Stomach smooth muscle (tissue), 2 donors: ENCODE results near the gene HNRNPLL.

ENCODE experiments used
- H3K27ac ChIP-seq: one replicate; pipeline ENCODE4 v1.7.0; 2013; ENCODE audit warnings: mild to moderate bottlenecking, low read length, inconsistent platforms
- H3K27me3 ChIP-seq, 2 donors: one replicate each; pipeline ENCODE4 v1.7.0; 2013; ENCODE audit warnings: low read length in 2 of 2; ENCODE audit not compliant: insufficient read depth in 2 of 2, control insufficient read depth in 1 of 2
- H3K36me3 ChIP-seq, 2 donors: one replicate each; pipeline ENCODE4 v1.7.0; 2013; ENCODE audit warnings: low read length in 2 of 2; ENCODE audit not compliant: control insufficient read depth in 2 of 2, insufficient read depth in 2 of 2
- H3K4me1 ChIP-seq: one replicate; pipeline ENCODE4 v1.7.0; 2013; ENCODE audit warnings: low read length; ENCODE audit not compliant: control insufficient read depth, insufficient read depth
- H3K4me3 ChIP-seq, 2 donors: one replicate each; pipeline ENCODE4 v1.7.0; 2013; ENCODE audit warnings: low read length in 2 of 2
- H3K9ac ChIP-seq, 2 donors: one replicate each; pipeline ENCODE4 v1.7.0; 2013; ENCODE audit warnings: low read length in 2 of 2, mild to moderate bottlenecking in 1 of 2
- H3K9me3 ChIP-seq, 2 donors: one replicate each; pipeline ENCODE4 v1.7.0; 2013; ENCODE audit warnings: low read length in 2 of 2; ENCODE audit not compliant: control insufficient read depth in 2 of 2
- donor health status: healthy.
- donor health status: Pancreatic carcinoma.

Gene HNRNPLL

DNA sequence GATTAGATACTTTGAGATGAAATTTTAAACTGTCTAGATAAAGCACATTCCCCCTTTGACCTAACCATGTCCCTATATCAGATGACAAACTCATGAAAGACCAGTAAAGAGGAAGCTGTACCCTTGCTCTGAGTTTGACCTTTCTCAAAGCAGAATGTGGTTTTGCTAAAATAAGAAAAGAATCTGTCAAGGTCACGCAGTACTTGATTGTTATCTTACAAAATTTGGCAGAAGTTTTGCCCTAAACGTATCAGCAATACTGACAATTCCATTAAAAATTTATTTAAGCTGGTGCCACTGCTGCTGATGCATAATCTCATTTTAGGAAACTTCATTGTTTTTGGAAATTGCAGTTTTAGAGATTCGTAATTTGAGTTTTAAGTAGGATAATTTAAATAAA, 32.0 kb upstream of the HNRNPLL start:
- Histone ChIP-seq H3K27ac (no peak overlapping the region), H3K27me3 (no peaks in the 10 kb centered on the region), H3K9ac (no peak overlapping the region), H3K4me1 (no peaks in the 10 kb centered on the region), H3K36me3 (no peaks in the 10 kb centered on the region), H3K4me3 (no peak overlapping the region), H3K9me3 (no peaks in the 10 kb centered on the region)

DNA sequence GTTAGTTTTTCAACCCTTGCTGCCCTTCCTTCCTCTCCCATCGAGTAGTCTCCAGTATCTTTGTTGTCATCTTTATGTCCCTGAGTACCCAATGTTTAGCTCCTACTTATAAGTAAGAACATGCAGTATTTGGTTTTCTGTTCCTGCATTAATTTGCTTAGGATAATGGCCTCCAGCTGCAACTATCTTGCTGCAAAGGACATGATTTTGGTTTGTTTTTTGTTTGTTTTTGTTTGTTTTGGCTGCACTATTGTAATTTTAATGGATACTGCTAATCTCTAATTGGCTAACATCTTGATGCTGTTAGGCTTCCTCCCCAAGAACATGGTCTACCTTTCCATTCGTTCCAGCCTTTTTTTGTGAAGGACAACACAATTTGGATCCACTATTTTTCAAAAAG, 31.2 kb upstream of the HNRNPLL start:
- no peaks in the 10 kb centered on the region for H3K9me3 ChIP-seq
- no peaks in the 10 kb centered on the region for H3K27me3 ChIP-seq
- H3K27ac ChIP-seq = no peak overlapping the region

DNA sequence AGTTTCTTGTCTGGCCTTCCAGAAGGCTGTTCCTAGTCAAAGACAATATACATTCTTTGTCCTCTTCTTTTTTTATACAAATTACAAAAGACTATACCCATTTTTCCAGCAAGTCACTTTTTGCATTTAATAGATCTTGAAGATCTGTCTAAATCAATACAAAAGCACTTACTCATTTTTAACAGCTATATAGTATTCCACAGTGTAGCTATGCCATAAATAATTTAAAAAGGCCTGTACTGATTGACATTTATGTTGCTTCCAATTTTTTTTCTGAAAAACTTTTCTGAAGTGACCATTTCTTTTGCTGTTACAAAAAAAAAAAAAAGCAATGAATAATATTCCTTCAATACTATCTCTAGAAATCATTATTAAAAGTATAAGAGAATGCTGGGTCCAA, 30.3 kb upstream of the HNRNPLL start:
- Histone ChIP-seq H3K9ac (no peak overlapping the region), H3K27me3 (no peaks in the 10 kb centered on the region), H3K4me3 (no peak overlapping the region)

More for the DNA sequence above, 31.2 kb upstream of the HNRNPLL start:
- H3K4me3 ChIP-seq = no peak overlapping the region
- H3K36me3 ChIP-seq = no peaks in the 10 kb centered on the region
- no peak overlapping the region for H3K9ac ChIP-seq
- no peaks in the 10 kb centered on the region for H3K4me1 ChIP-seq

DNA sequence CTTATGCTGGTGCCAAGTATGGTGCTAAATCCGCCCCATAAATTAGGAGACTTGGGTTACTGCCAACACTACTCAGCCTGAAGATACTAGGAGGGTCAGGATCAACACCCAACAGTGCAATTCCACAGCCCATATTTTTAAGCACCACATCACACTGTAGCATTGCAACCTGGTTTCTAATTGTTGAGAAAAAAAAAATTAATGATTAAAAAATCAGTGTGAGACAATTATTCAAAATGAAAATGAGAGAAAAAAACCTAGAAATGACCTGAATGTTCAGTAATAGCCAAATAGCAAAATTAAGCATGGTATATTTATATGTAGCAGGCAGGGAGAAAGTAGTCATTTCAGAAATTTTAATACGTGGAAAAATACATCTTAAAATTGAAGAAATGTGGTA, 29.2 kb upstream of the HNRNPLL start:
- H3K9ac ChIP-seq = no peak overlapping the region

More for the DNA sequence above, 30.3 kb upstream of the HNRNPLL start:
- no peaks in the 10 kb centered on the region for H3K36me3 ChIP-seq
- H3K9me3 ChIP-seq = no peaks in the 10 kb centered on the region
- H3K4me1 ChIP-seq = no peaks in the 10 kb centered on the region
- no peak overlapping the region for H3K27ac ChIP-seq

DNA sequence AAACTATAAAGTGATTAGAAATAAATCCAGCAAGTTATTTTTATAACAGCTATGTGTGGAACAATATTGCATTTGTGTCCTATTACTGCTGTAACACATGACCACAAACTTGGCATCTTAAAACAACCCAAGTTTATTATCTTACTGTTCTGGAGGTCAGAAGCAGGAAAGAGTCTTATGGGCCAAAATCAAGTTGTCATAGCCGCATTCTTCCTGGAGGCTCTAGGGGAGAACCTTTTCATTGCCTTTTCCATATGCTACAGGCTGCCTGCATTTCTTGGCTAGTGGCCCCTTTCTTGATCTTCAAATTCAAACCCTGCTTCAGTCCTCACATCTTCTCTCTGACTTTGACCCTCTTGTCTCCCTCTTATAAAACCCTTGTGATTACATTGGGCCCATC, 27.0 kb upstream of the HNRNPLL start:
- no peak overlapping the region for H3K9ac ChIP-seq
- no peak overlapping the region for H3K4me3 ChIP-seq
- H3K36me3 ChIP-seq = no peaks in the 10 kb centered on the region
- no peaks in the 10 kb centered on the region for H3K9me3 ChIP-seq
- no peak overlapping the region for H3K27ac ChIP-seq
- no peaks in the 10 kb centered on the region for H3K4me1 ChIP-seq
- H3K27me3 ChIP-seq = peaks cover 0 to 2% of the 10 kb centered on the region in 2 donors

More for the DNA sequence above, 29.2 kb upstream of the HNRNPLL start:
- Histone ChIP-seq H3K4me1 (no peaks in the 10 kb centered on the region), H3K36me3 (no peaks in the 10 kb centered on the region), H3K4me3 (no peak overlapping the region), H3K9me3 (no peaks in the 10 kb centered on the region), H3K27ac (no peak overlapping the region), H3K27me3 (no peaks in the 10 kb centered on the region)

DNA sequence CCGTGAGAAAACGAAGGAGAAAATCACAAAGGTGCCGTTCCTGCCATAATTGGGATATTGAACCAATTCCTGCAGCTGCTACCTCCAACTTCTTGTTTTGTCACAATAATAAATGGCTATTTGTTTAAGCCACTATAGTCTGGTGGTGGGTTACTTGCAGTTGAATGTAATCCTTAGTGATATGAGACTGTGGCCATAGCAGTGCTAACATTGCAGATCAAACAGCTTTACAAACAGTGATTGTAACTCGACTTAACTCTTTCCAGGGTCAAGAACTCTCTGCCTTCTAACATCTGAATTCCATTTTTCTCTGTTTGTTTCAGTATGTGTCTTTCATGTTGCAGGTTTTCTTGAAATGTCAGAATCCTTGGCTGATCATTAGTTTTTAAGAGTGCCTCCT, 24.7 kb upstream of the HNRNPLL start:
- Histone ChIP-seq H3K9ac (no peak overlapping the region), H3K4me1 (no peaks in the 10 kb centered on the region), H3K27ac (no peak overlapping the region), H3K27me3 (peaks cover 0 to 2% of the 10 kb centered on the region in 2 donors), H3K4me3 (no peak overlapping the region), H3K9me3 (no peaks in the 10 kb centered on the region), H3K36me3 (no peaks in the 10 kb centered on the region)

DNA sequence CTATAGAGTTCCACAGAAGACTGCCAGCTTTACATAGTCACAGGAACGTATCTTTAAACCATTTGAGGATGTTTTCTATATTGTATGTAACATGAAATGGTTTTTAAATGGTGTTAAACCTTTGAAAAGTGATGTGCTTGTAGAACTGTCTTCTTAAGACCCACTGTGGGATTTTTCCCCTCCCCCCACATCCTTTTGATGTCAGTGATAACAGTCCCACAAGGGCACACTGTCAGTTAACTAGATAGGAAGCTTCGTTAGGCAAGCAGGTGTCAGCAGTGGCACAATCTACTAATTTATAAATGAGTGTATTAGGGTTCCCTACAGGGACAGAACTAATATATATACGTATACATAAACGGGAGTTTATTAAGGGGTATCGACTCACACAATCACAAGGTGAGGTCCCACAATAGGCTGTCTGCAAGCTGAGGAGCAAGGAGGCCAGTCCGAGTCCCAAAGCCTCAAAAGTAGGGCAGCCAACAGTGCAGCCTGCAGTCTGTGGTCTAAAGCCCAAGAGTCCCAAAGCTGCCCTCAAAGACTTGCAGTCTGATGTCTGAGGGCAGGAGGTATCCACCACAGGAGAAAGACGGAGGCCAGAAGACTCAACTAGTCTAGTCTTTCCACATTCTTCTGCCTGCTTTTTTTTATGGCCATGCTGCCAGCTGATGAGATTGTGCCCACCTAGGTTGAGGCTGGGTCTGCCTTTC, 23.8 kb upstream of the HNRNPLL start:
- no peaks in the 10 kb centered on the region for H3K9me3 ChIP-seq
- H3K27me3 ChIP-seq = peaks cover 0 to 2% of the 10 kb centered on the region in 2 donors
- no peaks in the 10 kb centered on the region for H3K36me3 ChIP-seq
- H3K4me3 ChIP-seq = no peak overlapping the region
- no peak overlapping the region for H3K27ac ChIP-seq
- H3K9ac ChIP-seq = no peak overlapping the region
- H3K4me1 ChIP-seq = no peaks in the 10 kb centered on the region

DNA sequence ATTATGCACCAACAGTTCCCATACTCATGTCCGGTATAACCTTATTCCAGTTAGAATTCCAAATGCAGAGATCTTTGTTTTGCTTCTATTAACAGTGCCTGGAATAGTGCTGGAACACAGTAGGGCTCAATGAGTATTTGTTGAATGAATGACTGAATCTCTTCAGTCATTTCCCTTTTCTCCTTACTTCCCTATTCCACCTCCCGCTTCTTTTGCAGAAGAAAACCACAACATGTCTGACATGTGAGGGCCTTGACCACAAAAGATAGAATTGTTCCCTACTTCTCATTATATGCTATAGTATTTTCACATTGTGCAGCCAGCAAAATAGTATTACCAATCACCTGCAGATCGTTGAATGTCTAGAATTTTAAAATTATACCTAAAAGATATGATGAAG, 19.5 kb upstream of the HNRNPLL start:
- Histone ChIP-seq H3K36me3 (no peaks in the 10 kb centered on the region), H3K27me3 (peaks cover 0 to 2% of the 10 kb centered on the region in 2 donors), H3K9me3 (no peaks in the 10 kb centered on the region), H3K4me3 (no peak overlapping the region), H3K9ac (no peak overlapping the region), H3K27ac (no peak overlapping the region), H3K4me1 (peaks cover 4% of the 10 kb centered on the region)

DNA sequence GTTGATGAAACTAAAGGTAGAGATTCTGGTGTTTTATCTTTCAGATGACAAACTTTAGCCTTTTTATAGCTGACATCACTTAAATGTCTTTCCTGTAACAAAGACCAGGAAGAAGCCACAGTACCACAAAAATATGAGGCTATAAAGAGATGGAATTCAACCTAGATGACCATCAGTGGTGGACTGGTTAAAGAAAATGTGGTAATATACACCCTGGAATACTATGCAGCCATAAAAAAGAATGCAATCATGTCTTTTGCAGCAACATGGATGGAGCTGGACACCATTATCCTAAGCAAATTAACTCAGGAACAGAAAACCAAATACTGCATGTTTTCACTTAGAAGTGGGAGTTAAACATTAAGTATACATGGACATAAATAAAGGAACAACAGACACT, 18.3 kb upstream of the HNRNPLL start:
- Histone ChIP-seq H3K27me3 (no peaks in the 10 kb centered on the region), H3K27ac (no peak overlapping the region), H3K4me1 (peaks cover 4% of the 10 kb centered on the region), H3K9me3 (no peaks in the 10 kb centered on the region), H3K36me3 (no peaks in the 10 kb centered on the region), H3K9ac (no peak overlapping the region), H3K4me3 (no peak overlapping the region)

DNA sequence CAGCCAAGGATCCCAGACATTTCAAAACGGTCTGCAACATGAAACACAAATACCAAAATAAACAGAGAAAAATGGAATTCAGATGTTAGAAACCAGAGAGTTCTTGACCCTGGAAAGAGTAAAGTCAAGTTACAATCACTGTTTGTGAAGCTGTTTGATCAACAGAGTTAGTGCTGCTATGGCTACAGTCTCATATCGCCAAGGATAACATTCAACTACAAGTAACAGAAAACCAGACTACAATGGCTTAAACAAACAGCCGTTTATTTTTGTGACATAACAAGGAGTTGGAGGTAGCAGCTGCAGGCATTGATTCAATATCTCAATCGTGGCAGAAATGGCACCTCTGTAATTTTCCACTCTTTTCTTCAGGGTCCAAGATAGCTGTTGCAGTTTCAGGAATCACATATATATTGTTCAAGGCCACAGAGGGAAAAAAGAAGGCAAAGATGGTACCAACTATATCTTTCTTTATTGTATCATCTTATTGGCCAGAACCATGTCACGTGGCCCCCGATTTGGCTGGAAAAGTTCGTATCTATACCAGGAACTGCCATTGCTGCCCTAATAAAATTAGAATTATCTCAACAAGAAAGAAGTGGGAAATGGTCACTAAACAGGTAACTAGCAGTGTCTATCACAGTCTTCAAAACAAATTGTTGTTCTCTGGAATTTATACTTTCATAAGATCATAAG, 17.7 kb upstream of the HNRNPLL start:
- no peak overlapping the region for H3K4me3 ChIP-seq
- no peak overlapping the region for H3K9ac ChIP-seq
- no peaks in the 10 kb centered on the region for H3K27me3 ChIP-seq
- H3K4me1 ChIP-seq = peaks cover 4% of the 10 kb centered on the region
- no peaks in the 10 kb centered on the region for H3K9me3 ChIP-seq
- no peak overlapping the region for H3K27ac ChIP-seq
- H3K36me3 ChIP-seq = no peaks in the 10 kb centered on the region
